Heart right ventricle (tissue), 16 donors: ENCODE data around the gene AMIGO1. TPM values are rescaled to one million over a fixed set of nuclear protein-coding genes. Genes with fewer than 3 reads are reported as not detected.

Experiments
- ATAC-seq, 8 donors: fragments of 200-7000 bp; cut with Tn5 transposase; one replicate each; pipeline ENCODE4 v1.9.1; 2020; ENCODE audit warnings: mild to moderate bottlenecking in 8 of 8, moderate library complexity in 8 of 8, moderate number of reproducible peaks in 1 of 8
- DNase-seq, 2 donors: peaks; one replicate each; pipeline ENCODE4 v3.0.0-alpha.2; 2020
- H3K27ac ChIP-seq, 10 donors: fragments of 200-600 bp; sonication (generic) in 2 of 10; one replicate each; pipeline versions ENCODE4 v1.5.0 to v1.8.0; 2020 to 2022; ENCODE audit warnings: mild to moderate bottlenecking in 3 of 10
- H3K27me3 ChIP-seq, 7 donors: fragments of 200-600 bp; one replicate each; pipeline ENCODE4 v1.8.0; 2021 to 2022; ENCODE audit warnings: mild to moderate bottlenecking in 2 of 7
- H3K36me3 ChIP-seq, 9 donors: fragments of 200-600 bp; sonication (generic) in 1 of 9; one replicate each; pipeline versions ENCODE4 v1.5.0 to v1.8.0; 2020 to 2022; ENCODE audit warnings: mild to moderate bottlenecking in 2 of 9
- H3K4me1 ChIP-seq, 9 donors: fragments of 200-600 bp; sonication (generic) in 1 of 9; one replicate each; pipeline versions ENCODE4 v1.5.0 to v1.8.0; 2020 to 2022; ENCODE audit warnings: mild to moderate bottlenecking in 4 of 9
- H3K4me3 ChIP-seq, 10 donors: fragments of 200-600 bp; sonication (generic) in 2 of 10; one replicate each; pipeline versions ENCODE4 v1.5.0 to v1.8.0; 2020 to 2022; ENCODE audit warnings: mild to moderate bottlenecking in 7 of 10, moderate library complexity in 2 of 10
- H3K9me3 ChIP-seq, 11 donors: fragments of 200-600 bp in 10 of 11; sonication (generic) in 2 of 11; one replicate each; pipeline versions ENCODE4 v1.5.0 to v1.8.0; 2013 to 2022; ENCODE audit warnings: mild to moderate bottlenecking in 2 of 11, control low read depth in 1 of 11, moderate library complexity in 1 of 11
- CTCF ChIP-seq, 9 donors: fragments of 200-600 bp; sonication (generic) in 2 of 9; IDR thresholded peaks; one replicate each; pipeline versions ENCODE4 v1.5.0 to v1.8.0; 2021 to 2022; ENCODE audit warnings: antibody characterized with exemption in 9 of 9, mild to moderate bottlenecking in 5 of 9, moderate library complexity in 1 of 9
- WGBS, 2 donors: extraction: QIAGEN DNeasy Blood & Tissue Kit; methylation state at CpG; one replicate each; pipeline ENCODE4 v1.1.7; 2013; ENCODE audit warnings: inconsistent platforms in 1 of 2; 5-methylcytosine and 5-hydroxymethylcytosine counted together
- intact Hi-C, 10 donors: fragments of 100-400 bp; cut with DNase I; formaldehyde crosslinking; loops; one replicate each; pipeline versions ENCODE4 v1.11.1 to v1.14.2; 2022
- polyA plus RNA-seq, 2 donors: library from polyadenylated mRNA; stranded (reverse); fragments of 200-250 nt; gene quantifications; one replicate each; pipeline ENCODE4 v1.2.3, GENCODE V29; 2013
- total RNA-seq, 10 donors: library from RNA; stranded (reverse); fragmentation: NEBNext Ultra II Directional in 3 of 10; extraction: Animal tissue kit (Norgen Biotek cat#: 25700) in 3 of 10; gene quantifications; one replicate each; pipeline versions ENCODE4 v1.2.1 to v1.2.4, GENCODE V29; 2021 to 2023
- donor health status: Arrhythmogenic right ventricular cardiomyopathy.
- donor health status: ischemic (EF 13 %, LVEDD 7.1; RV severe dilation, severe dysfunction).
- donor health status: healthy with polysubstance abuse.
- donor health status: DM: no; HTN: yes; CAD: no.
- donor health status: DM: no; HTN: no; CAD: no.
- donor health status: ischemic (EF 25% LVEDD 6.9; RV normal size, moderate dysfunction).
- donor health status: ischemic (EF 25% LVEDD 5.7; RV mildly dilated, moderate dysfunction).
- donor health status: healthy.
- donor health status: DM: yes; HTN: yes; CAD: no.
- donor health status: Ischemic cardiomyopathy.
- donor health status: ischemic (EF 35%, LVEDD 5.7; RV mildly dilated, moderate dysfunction).
- donor health status: nonischemic (EF 11% LVEDD 7.7; RV severe dilation, severe dysfunction).
- donor health status: DM: yes; HTN: yes; CAD: no.
- donor health status: PGD.
- donor health status: ischemic (EF 29% LVEDD 5.4; RV normal size, mild dysfunction).
- donor health status: nonischemic (EF 23%, LVEDD 6.1; RV moderate dilation, normal function).

AMIGO1 gene
- total and polyA plus RNA-seq, 12 donors = 2.8 to 16.6 (median 14.5) TPM

- DNase-seq = no peak
- peak overlapping the region in 1 of 10 donors; percentile 45 for H3K27ac ChIP-seq
- H3K9me3 ChIP-seq = no peaks in the 10 kb centered on the region
- intact Hi-C loops = loop anchor here in 5 of 10 donors (2.0 kb wide), 2 partner anchors 39 to 41 kb away; no protein-coding TSS in a partner anchor
- peaks cover 0 to 43% (median 7%) of the 10 kb centered on the region in 9 donors for H3K36me3 ChIP-seq
- no peaks in the 10 kb centered on the region for H3K27me3 ChIP-seq
- 95 to 96% methylated on average over 8 of the region's 8 CpGs for WGBS, 2 donors
- ATAC-seq = no peak
- TF ChIP-seq CTCF (IDR thresholded peaks at IDR 0.05) = no peak
- peaks cover 0 to 29% (median 21%) of the 10 kb centered on the region in 9 donors for H3K4me1 ChIP-seq
- no peak overlapping the region for H3K4me3 ChIP-seq
Observed at GRCh38 chr1:109491372-109491771, 18.2 kb downstream of the AMIGO1 start.

GRCh38 chr1:109490934-109491302 lies 18.6 kb downstream of the AMIGO1 start:
- Histone ChIP-seq H3K27ac (peak overlapping the region in 4 of 10 donors; percentile 3 to 45 (median 26)), H3K27me3 (no peaks in the 10 kb centered on the region), H3K4me3 (no peak overlapping the region), H3K4me1 (peaks cover 0 to 29% (median 21%) of the 10 kb centered on the region in 9 donors), H3K9me3 (no peaks in the 10 kb centered on the region), H3K36me3 (peaks cover 0 to 41% (median 4%) of the 10 kb centered on the region in 9 donors)
- no peak for TF ChIP-seq CTCF (IDR thresholded peaks at IDR 0.05)
- intact Hi-C loops = loop anchor here in 5 of 10 donors (2.0 kb wide), 2 partner anchors 40 to 42 kb away; no protein-coding TSS in a partner anchor
- DNase-seq = peak in 1 of 2 donors; percentile 28
- 71 to 73% methylated on average over 11 of the region's 11 CpGs for WGBS, 2 donors
- peak in 2 of 8 donors; percentile 10 to 13 for ATAC-seq

- intact Hi-C loops = loop anchor here in 5 of 10 donors (2.0 kb wide), 2 partner anchors 41 to 43 kb away; no protein-coding TSS in a partner anchor
- WGBS, 2 donors = 86 to 88% methylated on average over 11 of the region's 11 CpGs
- TF ChIP-seq CTCF (IDR thresholded peaks at IDR 0.05) = peak; percentile 73 to 88 (median 83)
- DNase-seq = peak; percentile 48 to 74
- H3K27ac ChIP-seq = peak overlapping the region in 4 of 10 donors; percentile 3 to 45 (median 26)
- H3K4me3 ChIP-seq = no peak overlapping the region
- H3K9me3 ChIP-seq = no peaks in the 10 kb centered on the region
- H3K27me3 ChIP-seq = no peaks in the 10 kb centered on the region
- peaks cover 0 to 36% (median 0%) of the 10 kb centered on the region in 9 donors for H3K36me3 ChIP-seq
- H3K4me1 ChIP-seq = peaks cover 0 to 29% (median 21%) of the 10 kb centered on the region in 9 donors
- peak in 7 of 8 donors; percentile 6 to 58 (median 44) for ATAC-seq
Observed at GRCh38 chr1:109490029-109490933, 19.2 kb downstream of the AMIGO1 start.

GRCh38 chr1:109488696-109489095 lies 20.8 kb downstream of the AMIGO1 start:
- peaks cover 0 to 36% (median 0%) of the 10 kb centered on the region in 9 donors for H3K36me3 ChIP-seq
- intact Hi-C loops = loop anchor here in 1 of 10 donors (10.0 kb wide), 1 partner anchor 64 kb away; the partner anchor contains the start of gene PSMA5
- WGBS, 2 donors = 92 to 93% methylated on average over 12 of the region's 12 CpGs

More at GRCh38 chr1:109488696-109489095, 20.8 kb downstream of the AMIGO1 start:
- Histone ChIP-seq H3K9me3 (no peaks in the 10 kb centered on the region), H3K4me1 (peaks cover 2 to 28% (median 18%) of the 10 kb centered on the region in 9 donors), H3K27me3 (no peaks in the 10 kb centered on the region), H3K27ac (no peak overlapping the region), H3K4me3 (no peak overlapping the region)
- ATAC-seq = no peak
- TF ChIP-seq CTCF (IDR thresholded peaks at IDR 0.05) = no peak
- DNase-seq = no peak
